ENCODE results near the gene C19orf33.

Gene C19orf33

GRCh38 chr19:38280030-38280921 is 23.8 kb upstream of the C19orf33 start:
- DNase-seq = no peak

DNA sequence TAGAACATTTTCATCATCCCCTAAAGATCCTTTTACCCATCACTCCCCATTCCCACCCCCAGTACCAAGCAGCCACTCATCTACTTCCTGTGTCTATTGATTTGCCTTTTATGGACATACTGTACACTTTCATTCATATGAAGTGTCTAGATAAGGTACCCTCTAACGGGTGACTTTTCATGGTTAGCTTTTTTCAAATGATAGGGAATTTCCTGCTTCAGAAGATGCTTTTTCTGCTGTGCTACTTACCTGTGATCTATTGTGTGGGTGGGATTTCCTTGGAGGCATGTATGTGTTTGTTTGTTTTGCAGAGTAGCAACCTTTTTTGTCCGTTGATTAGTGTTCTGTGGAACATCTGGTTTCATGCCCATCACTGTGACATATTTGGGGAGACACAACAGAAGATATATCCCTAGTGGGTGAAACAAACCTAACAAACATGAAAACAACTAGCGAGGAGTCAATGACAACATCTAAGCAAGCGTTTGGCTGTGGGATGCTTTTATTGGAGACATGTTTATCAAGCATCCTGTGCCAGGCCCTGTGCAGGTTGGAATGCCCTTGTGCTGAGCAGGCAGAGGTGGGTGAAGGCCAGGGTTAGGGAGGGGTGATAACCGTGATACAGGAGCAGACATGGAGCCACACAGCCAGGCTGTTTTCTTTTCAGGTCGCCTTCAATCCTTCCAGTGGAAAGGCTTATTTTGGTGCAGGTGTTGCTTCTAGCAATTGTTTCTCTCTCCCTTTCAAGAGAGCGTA is 22.1 kb upstream of the C19orf33 start:
- no peak for DNase-seq

DNA sequence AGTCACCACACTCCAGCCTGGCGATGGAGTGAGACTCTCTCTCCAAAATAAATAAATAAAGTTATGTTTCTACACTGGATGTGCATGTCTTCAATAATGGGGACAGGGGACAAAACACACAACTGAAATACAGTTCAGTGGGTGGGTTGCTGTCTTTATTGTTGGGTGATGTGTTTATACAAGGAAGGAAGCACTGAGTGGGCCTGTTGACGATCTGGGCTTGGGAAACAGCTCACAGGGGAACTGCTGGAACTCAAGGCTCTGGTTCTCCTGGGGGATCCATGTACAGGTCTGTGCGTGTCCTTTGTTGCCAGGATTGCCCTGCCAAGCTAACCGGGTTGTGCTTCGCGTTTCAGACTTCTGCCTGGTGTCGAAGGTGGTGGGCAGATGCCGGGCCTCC is 20.8 kb upstream of the C19orf33 start:
- no peak for DNase-seq

DNA sequence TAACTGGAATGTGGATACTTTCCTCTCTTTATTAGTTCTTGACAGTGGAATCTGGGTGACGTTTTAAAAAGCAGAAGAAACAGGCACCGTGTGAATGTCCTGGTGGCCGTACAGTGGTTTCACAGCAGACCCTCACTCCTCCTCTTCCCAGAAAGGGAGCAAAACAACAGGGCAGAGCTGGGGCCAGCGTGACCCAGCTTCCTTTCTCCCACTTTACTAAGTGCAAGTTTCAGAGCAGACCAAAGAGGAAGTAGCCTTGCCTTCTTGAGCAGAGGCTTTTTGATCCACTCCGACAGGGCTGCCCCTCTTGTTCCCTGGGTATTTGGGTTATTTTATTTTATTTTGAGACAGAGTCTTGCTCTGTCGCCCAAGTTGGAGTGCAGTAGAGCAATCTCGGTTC is 19.6 kb upstream of the C19orf33 start:
- no peak for DNase-seq

DNA sequence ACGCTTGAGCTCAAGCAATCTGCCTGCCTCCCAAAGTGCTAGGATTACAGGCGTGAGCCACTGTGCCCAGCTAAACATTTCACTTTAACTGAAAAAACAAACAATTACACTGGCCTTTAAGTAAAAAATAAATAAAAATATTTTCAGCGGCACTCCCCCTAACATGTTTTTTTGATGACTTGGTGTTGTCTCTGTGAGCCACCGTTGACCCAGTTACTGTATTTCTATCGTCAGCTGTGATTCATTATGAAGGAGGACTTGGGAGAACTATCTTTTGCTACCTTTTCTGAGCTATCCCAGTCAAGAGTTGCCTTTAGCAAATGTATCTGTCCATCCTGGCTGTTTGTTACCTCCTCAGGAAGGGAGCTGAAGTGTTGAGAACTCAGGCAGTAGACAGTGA is 18.5 kb upstream of the C19orf33 start:
- no peak for DNase-seq

- DNase-seq = no peak
Measured at GRCh38 chr19:38287604-38288003, 16.4 kb upstream of the C19orf33 start.

- no peak for DNase-seq
Measured at GRCh38 chr19:38288123-38288855, 15.8 kb upstream of the C19orf33 start.

- DNase-seq = no peak
Measured at GRCh38 chr19:38289955-38290354, 14.1 kb upstream of the C19orf33 start.

GRCh38 chr19:38290631-38291147 is 13.4 kb upstream of the C19orf33 start:
- no peak for DNase-seq

- no peak for DNase-seq
Measured at GRCh38 chr19:38291855-38292254, 12.2 kb upstream of the C19orf33 start.

GRCh38 chr19:38293281-38293680 is 10.8 kb upstream of the C19orf33 start:
- no peak for DNase-seq

- DNase-seq = no peak
Measured at GRCh38 chr19:38294090-38294489, 10.0 kb upstream of the C19orf33 start.

- no peak for DNase-seq
Measured at GRCh38 chr19:38298821-38299680, 5.0 kb upstream of the C19orf33 start.

GRCh38 chr19:38304352-38304865 is 358 bp downstream of the C19orf33 start:
- no peak for DNase-seq

- no peak for DNase-seq
Measured at GRCh38 chr19:38304866-38305429, 897 bp downstream of the C19orf33 start.

GRCh38 chr19:38306236-38306635 is 2.2 kb downstream of the C19orf33 start:
- DNase-seq = no peak

DNA sequence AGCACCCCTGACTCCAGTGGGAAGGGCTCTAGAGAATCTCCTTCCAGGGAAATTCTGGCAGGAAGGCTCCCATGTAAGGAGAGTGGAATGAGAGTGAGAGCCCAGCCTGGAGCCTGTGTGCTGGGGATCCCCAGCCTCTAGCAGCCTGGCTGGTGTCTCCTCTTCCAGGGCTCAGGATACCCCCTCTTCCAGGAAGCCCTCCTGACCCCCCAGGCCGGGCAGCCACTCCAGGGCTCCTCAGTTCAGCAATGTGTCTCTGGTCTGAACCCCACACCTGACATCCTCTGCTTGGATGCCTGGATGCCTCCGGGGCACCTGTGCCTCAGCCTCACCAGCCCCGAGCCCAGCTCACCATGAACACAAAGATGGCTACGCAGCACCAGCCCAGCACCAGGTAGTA is 3.0 kb downstream of the C19orf33 start:
- DNase-seq = no peak

- DNase-seq = no peak
Measured at GRCh38 chr19:38307597-38307996, 3.5 kb downstream of the C19orf33 start.

DNA sequence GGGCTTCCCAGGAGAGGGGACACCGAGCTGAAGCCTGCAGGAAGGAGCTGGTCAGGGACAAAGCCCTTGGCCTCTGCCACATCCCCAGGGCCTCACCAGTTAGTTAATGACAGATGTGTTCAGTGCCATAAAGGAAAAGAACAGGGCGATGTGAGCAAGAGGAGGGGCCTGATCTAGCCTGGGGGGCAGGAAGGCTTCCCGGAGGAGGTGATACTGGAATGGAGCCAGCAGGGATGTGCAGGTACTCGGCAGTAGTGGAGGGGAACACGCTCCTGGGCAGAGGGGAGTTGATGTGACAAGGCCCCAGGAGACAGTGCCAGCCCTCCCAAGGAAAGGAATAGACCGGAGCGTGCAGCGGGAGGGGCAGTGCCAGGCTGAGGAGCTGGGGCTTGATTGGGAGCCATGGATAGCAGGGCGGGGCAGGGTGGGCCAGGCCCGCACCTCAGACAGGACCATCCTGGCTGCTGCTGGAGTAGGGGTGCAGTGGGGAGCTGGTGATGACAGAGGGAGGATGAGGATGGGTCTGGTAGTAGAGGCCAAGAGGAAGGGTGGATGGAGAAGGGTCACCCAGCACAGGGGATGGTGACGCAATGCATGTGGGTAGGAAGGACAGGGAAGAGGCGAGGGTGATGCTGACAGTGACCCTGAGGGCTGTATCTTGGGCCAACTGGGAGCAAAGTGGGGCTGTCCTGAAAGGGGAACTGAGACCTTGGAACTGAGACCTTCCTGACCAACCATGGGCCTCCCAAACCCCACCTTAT is 4.1 kb downstream of the C19orf33 start:
- DNase-seq = no peak

GRCh38 chr19:38308926-38309614 is 5.0 kb downstream of the C19orf33 start:
- DNase-seq = no peak
